HG03432 (cell line): ENCODE measurements around the gene SPTLC1.
"Not testable (repeated sequence)": the region's sequence is repeated elsewhere in the genome, so short reads cannot be mapped to it uniquely, and the experiment has no call there.

Experiments
- ATAC-seq: cut with Tn5 transposase; IDR thresholded peaks from one replicate; pipeline ENCODE4 v1.9.1; 2021; ENCODE audit warnings: mild to moderate bottlenecking, moderate library complexity; ENCODE audit not compliant: unreplicated experiment

The SPTLC1 gene

DNA sequence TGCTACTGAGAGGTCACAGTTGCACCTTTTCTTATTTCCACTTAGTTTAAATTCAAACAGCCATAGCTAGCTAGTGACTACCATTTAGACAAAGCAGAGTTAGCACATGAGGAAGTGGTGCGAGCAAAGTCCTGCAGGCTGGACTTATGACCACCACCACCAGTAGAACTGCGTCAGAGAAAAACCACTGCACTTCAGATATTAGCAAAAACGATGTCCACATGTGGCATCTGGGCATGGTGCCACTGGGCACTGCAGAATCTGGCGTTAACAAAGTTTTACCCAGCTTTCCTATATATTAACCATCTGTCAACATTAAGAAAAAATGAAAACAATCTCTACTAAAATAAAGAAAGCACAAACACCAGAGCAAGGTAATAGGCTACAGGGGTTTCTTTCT, 80.1 kb downstream of the SPTLC1 start:
- no peak for ATAC-seq

- ATAC-seq = no peak
Measured at GRCh38 chr9:92033991-92034390, 81.2 kb downstream of the SPTLC1 start.

DNA sequence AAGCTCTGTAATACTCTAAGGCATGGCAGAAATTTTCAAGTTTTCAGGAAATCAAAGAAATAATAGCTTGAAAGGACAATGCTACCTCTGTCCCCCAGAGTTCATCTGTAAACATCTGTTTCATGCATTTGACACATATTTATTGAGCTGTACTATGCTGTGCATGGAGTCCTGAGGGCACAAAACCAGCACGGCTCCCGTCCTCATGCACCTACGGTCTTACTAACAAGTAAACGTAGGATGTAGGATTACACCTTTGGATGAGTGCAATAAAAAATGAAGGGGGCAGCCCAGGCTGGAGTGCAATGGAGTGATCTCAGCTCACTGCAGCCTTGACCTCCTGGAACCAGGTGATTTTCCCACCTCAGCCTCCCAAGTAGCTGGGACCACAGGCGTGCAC, 81.9 kb downstream of the SPTLC1 start:
- ATAC-seq = no peak

DNA sequence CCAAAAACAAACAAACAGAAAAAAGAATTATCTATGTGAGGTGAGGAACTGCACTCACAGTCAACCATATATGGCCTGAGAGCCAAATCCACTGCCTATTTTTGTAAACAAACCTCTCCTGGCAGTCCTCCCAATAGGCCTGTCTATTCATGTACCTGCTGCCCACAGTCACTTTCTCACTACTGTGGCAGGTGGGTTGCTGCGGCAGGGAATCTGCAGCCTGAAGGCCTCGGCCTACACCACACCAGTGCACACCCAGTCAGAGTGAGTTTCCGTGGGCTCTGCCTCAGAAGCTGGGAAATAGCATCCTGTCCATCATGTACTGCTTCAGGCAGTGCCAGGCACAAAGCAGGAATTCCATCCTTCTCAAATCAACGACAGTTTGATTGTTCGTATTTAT, 82.3 kb downstream of the SPTLC1 start:
- no peak for ATAC-seq

- no peak for ATAC-seq
Measured at GRCh38 chr9:92030367-92030766, 84.8 kb downstream of the SPTLC1 start.

GRCh38 chr9:92029553-92029952, 85.7 kb downstream of the SPTLC1 start:
- no peak for ATAC-seq

GRCh38 chr9:92026206-92027002, 88.8 kb downstream of the SPTLC1 start:
- no peak for ATAC-seq

DNA sequence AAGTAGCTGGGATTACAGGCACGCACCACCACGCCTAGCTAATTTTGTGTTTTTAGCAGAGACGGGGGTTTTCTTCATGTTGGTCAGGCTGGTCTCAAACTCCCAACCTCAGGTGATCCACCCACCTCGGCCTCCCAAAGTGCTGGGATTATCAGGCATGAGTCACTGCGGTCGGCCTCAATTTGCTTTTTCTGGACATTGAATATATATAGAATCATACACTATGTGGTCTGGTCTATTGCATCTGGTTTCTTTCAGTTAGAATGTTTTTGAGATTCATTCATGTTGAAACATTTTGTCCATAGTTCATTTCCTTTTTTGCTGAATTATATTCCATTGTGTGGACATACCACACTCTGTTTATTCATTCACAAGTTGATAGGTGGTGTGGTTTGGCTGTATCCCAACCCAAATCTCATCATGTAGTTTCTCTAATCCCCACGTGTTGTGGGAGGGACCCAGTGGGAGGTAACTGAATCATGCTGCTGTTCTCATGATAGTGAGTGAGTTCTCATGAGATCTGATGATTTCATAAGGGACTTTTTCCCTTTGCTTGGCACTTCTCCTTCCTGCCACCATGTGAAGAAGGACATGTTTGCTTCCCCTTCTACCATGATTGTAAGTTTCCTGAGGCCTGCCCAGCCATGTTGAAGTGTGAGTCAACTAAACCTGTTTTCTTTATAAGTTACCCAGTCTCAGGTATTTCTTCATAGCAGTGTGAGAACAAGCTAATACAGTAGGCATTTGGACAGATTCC, 93.2 kb downstream of the SPTLC1 start:
- not testable (repeated sequence) for ATAC-seq

- no peak for ATAC-seq
Measured at GRCh38 chr9:92019658-92020057, 95.6 kb downstream of the SPTLC1 start.

- ATAC-seq = no peak
Measured at GRCh38 chr9:92010705-92011536, 104.3 kb downstream of the SPTLC1 start.

DNA sequence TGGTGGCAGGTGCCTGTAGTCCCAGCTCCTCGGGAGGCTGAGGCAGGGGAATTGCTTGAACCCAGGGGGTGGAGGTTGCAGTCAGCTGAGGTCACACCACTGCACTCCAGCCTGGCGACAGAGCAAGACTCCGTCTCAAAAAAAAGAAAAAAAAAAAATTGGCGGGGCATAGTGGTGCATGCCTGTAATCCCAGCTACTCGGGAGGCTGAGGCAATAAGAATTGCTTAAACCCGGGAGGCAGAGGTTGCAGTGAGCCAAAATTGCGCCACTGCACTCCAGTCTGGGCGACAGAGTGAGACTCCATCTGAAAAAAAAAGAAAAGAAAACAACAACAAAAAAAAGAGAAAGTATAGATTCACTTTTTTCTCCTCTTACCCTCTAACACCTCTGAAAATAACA, 105.0 kb downstream of the SPTLC1 start:
- ATAC-seq = not testable (repeated sequence)

GRCh38 chr9:92008041-92008440, 107.2 kb downstream of the SPTLC1 start:
- no peak for ATAC-seq

DNA sequence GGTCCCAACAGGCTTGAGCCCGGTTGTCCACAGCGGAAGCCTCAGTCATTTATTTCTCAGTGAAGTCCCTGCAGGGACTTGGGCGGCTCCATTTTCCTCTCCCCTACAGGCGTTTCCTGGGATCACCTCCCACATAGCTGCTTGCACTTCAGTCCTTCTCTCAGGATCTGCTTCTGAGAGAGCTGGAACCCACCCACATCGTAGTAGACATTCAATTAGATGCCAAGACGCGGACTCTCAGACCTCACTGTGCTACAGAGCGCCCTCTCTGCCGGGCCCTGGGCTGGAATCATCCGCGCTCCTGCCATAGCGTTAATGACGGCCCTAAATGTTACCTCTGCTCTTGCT, 111.2 kb downstream of the SPTLC1 start:
- ATAC-seq = no peak

GRCh38 chr9:92003308-92004044, 111.7 kb downstream of the SPTLC1 start:
- ATAC-seq = no peak

GRCh38 chr9:92001948-92002347, 113.3 kb downstream of the SPTLC1 start:
- ATAC-seq = not testable (repeated sequence)

DNA sequence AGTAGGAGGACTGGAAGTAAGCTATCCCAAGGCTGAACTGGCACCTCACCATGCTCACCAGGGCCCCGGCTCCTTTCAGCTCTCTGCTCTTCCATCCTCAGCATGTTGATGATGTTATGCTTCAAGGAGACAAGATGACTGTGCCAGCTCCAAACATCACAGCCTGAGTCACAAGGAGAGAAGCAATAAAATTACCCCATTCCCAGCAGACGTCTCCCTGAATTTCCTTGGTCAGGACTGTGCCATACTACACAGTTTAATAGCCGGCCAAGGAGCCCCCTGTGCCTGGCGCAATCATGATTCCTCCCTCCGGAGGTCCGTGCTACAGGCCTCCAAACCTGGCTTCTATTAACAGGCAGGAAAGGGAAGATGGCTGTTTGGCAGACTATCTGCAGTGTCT, 114.0 kb downstream of the SPTLC1 start:
- no peak for ATAC-seq

- no peak for ATAC-seq
Measured at GRCh38 chr9:91995000-91995655, 120.1 kb downstream of the SPTLC1 start.

- ATAC-seq = no peak
Measured at GRCh38 chr9:91994422-91994821, 120.8 kb downstream of the SPTLC1 start.

- no peak for ATAC-seq
Measured at GRCh38 chr9:91992461-91993041, 122.7 kb downstream of the SPTLC1 start.
